GM21526 (cell line): ENCODE data around the gene CUL1.

Experiments used
- ATAC-seq: cut with Tn5 transposase; IDR thresholded peaks from one replicate; pipeline ENCODE4 v1.9.1; 2021; ENCODE audit warnings: moderate library complexity; ENCODE audit not compliant: unreplicated experiment, low FRiP score

Gene CUL1

GRCh38 chr7:148715027-148715426 is 16.3 kb downstream of the CUL1 start:
- ATAC-seq: no peak

- no peak for ATAC-seq
These were observed 18.6 kb downstream of the CUL1 start for GRCh38 chr7:148717266-148717793.

- ATAC-seq: no peak
These were observed 19.7 kb downstream of the CUL1 start for GRCh38 chr7:148718431-148718830.

- ATAC-seq: no peak
These were observed 21.1 kb downstream of the CUL1 start for GRCh38 chr7:148719753-148720152.

GRCh38 chr7:148720472-148720871 is 21.8 kb downstream of the CUL1 start:
- ATAC-seq: no peak

GRCh38 chr7:148721390-148721789 is 22.7 kb downstream of the CUL1 start:
- no peak for ATAC-seq

GRCh38 chr7:148722340-148723165 is 23.9 kb downstream of the CUL1 start:
- ATAC-seq: no peak

- no peak for ATAC-seq
These were observed 24.5 kb downstream of the CUL1 start for GRCh38 chr7:148723166-148723559.

- no peak for ATAC-seq
These were observed 25.1 kb downstream of the CUL1 start for GRCh38 chr7:148723846-148724245.

- ATAC-seq: no peak
These were observed 27.7 kb downstream of the CUL1 start for GRCh38 chr7:148726385-148726784.

GRCh38 chr7:148727501-148728278 is 29.0 kb downstream of the CUL1 start:
- ATAC-seq: no peak

- ATAC-seq: no peak
These were observed 31.5 kb downstream of the CUL1 start for GRCh38 chr7:148729984-148730733.

- ATAC-seq: no peak
These were observed 34.2 kb downstream of the CUL1 start for GRCh38 chr7:148732862-148733261.

- ATAC-seq: no peak
These were observed 34.8 kb downstream of the CUL1 start for GRCh38 chr7:148733496-148733895.

GRCh38 chr7:148735141-148735540 is 36.4 kb downstream of the CUL1 start:
- no peak for ATAC-seq

GRCh38 chr7:148735967-148736366 is 37.3 kb downstream of the CUL1 start:
- no peak for ATAC-seq

GRCh38 chr7:148738737-148739535 is 40.2 kb downstream of the CUL1 start:
- ATAC-seq: no peak

- ATAC-seq: no peak
These were observed 47.4 kb downstream of the CUL1 start for GRCh38 chr7:148746135-148746534.

- no peak for ATAC-seq
These were observed 48.6 kb downstream of the CUL1 start for GRCh38 chr7:148747274-148747673.
